Right hindlimb (tissue), 1 donor: ENCODE results near the gene IDS.
A peak's percentile ranks its signal among the peaks of the same experiment; 100 is the strongest.
"Not testable (repeated sequence)": the region's sequence is repeated elsewhere in the genome, so short reads cannot be mapped to it uniquely, and the experiment has no call there.

Experiments
- DNase-seq: peaks from one replicate; pipeline ENCODE4 v3.0.0-alpha.2; 2018

The IDS gene

DNA sequence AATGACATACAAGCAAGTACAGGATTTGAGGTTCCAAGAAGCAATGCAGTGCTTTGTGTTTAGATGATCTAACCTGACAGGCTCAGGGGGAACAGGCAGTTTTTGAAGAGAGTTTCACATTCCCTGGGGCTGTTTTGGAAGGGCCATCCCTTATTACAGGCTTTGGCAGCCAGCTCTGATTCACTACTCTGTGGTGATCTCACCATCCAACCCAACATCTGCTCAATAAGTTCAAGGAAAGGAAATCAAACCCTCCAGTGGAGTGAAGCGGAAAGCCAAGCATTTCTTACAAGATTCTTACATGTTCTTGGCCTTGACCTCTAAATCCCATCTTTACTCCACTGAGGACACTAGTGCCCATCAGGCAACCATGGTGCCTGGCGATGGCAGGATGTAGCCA is 7.5 kb downstream of the IDS start:
- no peak for DNase-seq

DNA sequence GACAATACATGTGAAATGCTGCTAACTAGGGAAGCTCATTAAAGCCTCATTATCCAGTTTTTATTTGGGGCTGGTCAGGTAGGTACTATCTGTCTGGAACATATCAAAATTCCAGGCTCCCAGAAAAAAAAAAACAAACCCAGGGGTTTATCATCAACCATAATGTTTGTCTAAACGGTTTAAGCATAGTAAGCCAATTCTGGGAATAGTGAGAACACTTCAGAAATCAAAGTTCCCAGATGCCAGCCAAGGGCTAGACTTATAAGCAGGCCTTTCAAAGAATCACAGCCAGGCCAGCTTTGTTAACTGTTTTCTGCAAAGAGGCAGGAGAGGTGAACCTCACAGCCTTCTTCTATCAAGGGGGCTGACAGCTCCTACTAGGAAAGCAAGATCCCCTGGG is 8.1 kb downstream of the IDS start:
- no peak for DNase-seq

DNA sequence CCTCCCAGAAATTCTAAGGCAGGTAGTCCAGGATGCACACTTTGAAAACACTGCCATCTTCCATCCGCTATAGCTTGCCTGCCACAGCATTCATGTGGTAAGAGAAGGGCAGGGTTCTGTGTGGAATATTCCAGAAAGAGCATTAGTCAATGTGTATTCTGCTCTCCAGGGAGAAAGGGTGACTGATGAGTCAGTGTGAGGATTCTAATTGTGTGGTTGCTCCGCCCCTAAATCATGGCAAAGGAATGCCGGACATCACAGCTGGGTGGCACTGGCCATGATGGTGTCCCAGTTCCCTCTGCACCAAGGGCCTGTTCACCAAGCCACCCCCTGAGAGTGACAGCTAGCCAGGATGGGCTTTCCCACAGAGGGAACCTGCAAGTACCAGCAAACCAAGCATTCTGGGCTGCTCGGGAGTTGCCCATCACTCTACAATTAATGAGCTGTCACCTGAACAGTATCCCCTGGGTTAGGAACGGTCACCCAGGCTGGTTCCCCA is 9.5 kb downstream of the IDS start:
- DNase-seq: no peak

DNA sequence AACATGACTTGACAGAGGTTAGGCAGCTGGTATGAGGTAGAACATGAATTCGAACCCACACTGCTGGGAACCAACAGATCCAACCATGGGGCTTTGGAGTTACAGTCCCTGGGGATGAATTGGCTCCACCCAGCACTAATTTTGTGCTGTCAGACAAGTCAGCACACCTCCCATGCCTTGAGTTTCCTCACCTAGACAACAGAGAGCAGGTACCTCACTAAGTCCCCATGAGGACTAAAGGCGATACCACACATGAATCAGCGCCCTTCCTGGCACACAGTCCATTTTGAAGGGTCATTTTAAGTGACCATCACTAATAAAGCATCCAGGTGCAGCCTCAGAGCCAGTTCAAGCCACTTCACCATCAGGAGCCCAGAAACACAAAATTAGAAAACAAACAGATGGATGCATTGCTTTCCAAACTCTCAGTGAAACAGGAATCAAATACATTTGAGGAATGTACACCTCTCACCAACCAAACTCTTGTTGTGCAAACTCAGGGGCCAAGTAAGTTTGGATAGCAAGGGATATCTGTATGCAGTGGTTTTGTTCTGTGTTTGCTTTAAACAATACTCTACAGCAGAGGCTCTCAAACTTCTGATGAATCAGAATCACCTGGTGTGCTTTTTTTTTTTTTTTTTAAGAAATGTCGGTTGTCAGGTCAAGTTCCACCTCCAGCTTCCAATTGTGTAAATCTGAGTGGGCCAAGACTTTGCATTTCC is 10.1 kb downstream of the IDS start:
- no peak for DNase-seq

DNA sequence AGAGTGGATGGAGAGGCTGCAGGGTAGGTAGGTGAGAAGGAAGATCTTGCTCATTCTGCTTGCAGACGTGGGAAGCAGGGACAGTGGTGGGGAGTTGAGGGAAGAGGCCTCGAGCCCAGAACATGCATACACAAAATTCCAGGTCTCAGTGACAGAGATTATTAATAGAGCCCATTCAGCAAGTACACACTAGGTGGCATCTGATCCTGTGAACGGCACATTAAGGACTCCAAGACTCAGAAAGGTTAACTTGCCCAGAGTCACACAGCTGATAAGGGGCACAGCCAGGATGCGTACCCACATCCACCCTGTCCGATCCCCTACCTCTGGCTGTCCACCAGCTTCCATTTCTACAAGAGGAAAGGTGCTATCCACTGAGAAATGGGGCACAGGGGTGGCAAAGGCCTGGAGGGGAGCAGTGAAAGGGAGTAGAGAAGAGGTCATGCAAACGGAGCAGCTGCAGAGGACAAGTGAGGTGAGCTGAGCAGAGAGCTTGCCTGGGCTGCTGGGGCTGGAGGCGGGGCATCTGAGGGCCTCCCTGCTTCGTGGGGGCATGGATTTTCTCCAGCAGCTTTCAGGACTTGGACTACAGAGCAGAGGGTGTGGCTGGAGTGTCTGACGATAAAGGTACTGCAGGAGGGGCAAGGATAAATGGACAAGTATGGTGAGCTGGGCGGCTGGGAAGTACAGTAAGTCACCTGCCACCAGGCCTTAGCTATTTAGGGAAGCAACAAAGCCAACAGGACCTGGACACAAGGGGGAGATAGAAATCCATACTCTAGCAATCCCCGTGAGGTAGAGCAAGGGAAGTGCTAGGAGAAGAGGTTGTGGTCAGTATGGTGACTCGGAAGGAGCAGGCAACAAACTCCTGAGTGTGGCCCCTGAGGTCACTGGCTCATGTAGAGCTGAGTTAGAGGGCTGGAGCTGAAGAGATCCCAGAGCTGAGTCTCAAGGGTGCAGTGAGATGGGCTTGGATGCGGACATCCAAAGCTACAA is 11.2 kb downstream of the IDS start:
- DNase-seq: no peak

DNA sequence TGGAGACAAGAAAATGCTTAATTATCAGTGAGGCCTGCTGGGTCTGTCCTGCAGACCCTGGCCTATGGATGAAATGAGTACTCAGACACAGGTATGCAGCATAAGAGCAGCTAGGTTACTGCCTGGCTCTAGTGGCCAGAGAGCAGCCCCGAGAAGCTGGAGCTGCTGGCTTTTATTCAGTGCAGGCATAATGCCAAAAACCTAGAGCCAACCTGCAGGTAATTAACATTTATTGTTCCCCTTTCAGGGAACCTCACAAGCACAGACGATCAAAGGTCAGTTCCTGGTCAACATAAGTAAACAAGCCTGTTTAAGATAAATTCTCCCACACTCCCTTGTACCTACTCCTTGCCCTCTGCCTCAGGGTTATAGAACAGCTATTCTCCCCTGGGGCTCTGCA is 13.3 kb downstream of the IDS start:
- DNase-seq: no peak

DNA sequence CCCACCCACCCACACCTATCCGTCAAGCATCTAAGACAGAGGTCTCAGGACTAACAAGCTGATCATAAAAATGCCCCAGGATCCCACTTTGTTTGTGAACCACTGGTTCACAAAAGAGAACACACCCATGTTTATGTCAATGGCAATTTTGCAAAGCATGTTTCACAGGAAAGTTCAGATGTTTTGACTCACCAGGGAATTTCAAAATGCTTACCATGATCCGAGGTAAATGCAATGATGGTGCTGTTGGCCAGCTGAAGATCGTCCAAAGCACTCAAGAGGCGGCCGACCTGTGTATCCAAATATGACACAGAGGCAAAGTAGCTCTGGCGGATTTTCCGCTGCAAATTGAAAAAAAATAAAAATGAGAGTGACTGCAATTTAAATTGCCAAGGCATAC is 15.0 kb downstream of the IDS start:
- no peak for DNase-seq

DNA sequence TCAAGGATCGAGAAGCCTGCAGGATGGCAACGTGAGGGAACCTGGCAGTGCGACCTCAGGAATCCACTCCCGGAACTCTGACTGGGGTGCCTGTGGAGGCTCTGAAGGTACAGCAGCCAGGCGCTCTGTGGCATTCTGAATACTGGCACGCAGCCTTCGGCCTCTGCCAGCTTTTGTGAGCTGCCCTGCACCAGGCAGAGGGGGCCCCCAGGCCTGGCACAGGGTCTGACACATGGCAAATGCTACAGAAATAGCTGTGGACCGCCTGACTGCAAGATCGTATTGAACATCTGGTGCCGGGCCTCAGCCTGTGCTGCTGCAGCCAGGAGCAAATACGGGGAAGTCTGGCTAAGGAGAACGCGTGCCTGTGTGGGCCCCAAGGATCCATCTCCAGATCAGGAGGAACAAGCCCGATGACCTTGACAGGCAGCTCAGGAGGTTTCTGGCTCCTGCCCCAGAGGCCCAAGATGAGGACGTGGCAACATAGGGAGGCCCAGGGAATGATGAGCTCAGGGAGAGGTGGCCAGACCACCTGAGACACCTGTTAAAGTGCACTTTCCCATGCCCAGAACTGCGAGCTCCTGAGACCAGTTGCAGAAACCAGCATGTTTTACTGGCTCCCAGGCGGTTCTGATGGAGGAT is 16.6 kb downstream of the IDS start:
- DNase-seq: not testable (repeated sequence)

DNA sequence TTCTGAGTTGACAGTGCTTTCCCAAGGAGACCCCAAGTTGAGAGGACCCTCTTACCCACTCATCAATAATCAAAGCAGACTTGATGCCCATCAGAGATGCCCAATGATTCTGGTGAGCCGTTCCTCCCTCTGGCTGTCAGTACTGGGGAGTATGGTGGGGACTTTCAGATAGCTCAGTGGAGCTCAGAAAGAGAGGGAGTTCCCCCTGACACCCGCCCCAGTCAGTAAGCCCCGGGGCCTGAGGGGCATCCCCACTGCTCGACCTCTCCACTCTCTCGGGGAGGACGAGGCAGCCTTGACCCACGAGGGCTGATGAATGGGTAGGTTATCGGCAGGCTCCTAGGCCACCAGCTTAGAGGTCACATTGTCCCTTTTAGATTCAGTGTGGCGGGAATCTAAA is 17.1 kb downstream of the IDS start:
- DNase-seq: not testable (repeated sequence)

DNA sequence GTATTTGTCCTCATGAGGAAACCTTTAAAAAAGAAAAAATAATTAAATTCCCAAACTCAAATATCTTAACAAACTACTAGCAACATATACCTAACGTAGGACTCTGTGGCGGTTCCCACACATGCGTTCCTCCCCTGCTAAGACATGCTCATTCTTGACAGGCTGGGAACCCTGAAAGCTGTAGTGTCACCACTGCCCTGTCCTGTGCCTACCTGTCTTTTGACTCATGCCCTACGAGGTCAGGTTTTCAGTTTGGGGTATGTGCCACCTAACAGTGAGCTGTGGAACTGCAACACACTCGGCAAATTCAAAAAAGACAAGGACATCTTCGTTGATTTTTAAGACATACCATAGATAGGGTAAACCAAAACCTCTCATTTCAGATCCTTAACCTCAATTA is 17.8 kb downstream of the IDS start:
- DNase-seq: no peak

DNA sequence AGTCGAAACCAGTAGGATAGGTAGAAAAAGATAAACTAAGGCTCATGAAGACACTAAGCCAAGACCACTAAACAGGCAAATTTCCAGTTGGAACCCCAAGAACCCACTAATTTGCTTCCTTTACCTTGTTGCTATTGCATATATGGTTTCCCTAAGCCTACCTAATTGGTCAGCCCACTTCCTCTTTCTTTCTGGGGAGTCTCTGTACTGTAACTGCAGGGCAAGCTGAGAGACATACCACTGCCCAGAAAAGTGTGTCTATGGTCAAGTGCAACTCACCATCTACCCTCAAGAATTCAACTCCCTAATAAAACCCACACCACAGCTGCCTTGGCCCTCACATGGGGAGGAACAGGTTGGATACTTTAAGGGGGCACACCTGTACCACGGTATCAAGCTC is 28.6 kb downstream of the IDS start:
- DNase-seq: no peak

DNA sequence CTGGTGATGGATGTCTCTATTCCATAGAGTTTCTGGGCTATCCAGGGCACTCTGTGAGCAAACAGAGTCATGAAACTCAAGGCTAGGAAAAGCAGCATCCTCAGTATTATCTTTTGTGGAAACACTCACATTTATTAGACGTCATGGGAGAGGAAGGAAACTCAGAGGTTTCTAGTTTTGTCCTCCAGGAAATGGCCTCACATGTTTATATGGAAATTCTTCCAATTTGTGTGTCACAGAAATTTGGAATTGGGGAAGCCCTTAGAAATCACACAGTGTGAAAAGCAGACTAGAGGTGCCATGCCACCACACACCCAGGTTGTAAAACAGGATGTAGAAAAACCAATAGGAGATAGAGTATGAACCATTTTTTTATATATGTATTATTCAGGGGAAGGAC is 31.1 kb downstream of the IDS start:
- DNase-seq: no peak

DNA sequence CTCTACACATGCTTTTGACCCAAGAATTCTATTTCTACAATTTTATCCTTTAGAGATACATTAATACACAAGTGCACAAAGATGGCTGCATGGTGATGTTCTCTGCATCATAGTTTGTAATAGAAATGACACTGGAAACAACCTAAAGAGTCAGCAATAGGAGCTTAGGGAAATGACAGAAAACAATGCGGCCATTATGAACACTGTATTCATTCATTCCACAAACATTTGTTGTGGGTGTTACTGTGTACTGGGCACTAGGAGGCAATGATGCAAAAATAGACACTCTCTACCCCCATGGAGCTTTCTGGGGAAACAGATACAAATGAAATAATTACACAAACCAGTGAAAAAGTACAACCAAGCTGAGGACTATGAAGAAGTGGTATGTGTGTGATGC is 32.0 kb downstream of the IDS start:
- DNase-seq: no peak

DNA sequence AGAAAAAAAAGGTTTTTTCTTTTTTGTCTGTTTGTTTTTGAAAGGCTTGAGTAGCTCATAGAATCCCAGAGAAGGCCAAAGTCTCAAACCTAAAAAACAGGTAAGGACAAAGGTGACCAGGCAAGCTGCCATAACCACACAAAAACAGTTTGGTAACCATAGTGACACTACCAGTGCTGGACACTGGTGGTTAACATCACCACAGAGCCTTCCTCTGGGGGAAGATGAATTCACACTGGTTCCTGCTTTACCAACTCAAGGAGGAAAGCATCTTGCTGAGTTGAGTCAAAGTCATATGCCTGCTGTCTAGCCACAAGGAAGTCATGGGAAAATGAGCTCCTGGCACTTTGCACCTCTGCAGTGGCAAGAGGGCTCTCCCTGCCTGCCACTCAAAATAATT is 32.5 kb downstream of the IDS start:
- no peak for DNase-seq

DNA sequence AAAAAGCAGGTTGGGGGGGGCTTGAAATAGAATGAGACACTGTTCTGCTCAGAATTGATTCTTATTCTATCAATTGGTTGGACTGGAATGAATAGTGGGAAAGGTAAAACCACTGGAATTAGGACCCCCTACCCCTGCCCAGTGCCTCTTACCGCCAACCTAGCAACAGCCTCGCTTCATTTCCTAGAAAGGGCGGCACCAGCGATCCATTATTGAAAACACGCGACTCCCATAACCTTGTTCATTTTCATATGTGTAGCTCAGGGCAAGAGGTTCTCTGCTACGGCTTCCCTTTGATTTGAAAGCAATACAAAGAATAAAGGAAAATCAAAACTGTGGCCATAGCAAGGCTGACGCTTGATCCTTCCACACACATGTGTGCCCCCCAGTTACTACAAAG is 33.7 kb downstream of the IDS start:
- DNase-seq: no peak

DNA sequence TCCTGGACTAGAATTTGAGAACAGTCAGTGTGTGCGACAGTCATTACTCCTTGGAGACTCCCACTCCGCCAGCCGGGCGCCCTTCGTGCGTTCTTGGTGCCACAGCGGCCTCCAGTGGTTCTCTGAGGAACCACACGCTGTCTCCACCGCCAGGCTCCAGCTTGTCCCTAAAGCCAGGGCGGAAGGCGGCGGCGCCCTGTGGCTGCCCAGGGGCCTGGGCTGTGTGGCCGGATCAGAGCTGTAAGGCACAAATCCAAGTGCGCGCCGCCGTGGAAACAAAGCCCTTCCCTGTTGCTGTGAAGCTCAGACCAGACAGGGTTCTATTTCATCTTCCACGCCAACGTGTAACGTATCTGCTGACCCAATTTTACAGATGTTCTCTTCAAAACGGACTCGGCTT is 34.2 kb downstream of the IDS start:
- peak; percentile 82 for DNase-seq

DNA sequence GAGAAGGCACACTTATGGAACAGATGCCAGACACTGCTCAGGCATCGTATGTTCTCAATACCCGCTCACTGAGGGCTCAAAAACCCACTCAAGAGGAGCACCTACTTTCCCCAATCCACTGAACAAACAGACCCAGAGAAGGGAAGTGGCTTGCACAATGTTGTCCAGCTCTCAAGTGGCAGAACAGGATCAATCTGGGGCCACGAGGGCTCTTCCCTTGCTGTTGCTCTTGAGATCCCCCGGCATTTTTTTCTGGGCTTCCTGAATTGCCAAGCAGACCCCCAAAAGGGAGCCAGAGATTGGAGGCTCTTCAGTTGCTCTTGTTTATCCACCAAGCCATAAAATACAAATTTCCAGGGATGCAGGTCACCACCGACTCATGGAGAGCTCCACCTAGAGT is 35.7 kb downstream of the IDS start:
- DNase-seq: no peak

DNA sequence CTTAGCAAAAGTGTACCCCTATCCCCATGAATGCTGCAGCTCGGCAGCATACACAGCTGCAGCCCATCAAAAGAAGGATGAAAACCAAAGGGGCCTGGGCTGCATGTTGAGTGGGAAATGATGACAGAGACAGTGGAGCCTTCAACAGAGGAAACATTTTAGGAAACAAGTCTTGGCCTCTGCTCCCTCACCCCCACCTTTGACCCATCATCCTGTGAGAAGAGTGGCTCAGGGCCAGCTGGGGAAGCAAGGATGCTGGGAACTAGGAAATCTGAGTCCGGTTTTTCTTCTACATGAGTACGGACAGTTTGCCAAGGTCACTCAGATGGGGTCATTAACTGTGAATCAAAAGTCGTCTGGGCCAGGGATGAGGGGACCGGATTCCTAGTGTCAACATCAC is 37.2 kb downstream of the IDS start:
- DNase-seq: no peak

DNA sequence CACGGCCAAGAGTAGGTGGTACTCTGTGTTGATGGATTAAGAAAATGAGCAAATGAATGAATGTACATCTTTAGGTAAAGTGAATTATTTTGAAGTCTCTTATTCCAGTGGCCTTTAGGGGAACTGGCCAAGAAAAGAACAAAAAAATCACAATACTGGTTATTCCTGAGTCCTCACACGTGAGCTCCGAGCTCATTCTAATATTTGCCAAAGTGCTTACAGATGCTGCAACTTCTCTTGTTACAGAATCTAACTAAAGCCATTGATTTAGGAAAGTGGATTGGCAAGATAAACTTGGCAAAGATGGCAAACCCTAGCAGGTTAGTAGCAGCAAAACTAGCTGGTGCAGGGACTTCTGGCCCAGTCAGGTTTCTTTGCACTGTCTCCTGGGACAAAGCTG is 37.6 kb downstream of the IDS start:
- DNase-seq: no peak

DNA sequence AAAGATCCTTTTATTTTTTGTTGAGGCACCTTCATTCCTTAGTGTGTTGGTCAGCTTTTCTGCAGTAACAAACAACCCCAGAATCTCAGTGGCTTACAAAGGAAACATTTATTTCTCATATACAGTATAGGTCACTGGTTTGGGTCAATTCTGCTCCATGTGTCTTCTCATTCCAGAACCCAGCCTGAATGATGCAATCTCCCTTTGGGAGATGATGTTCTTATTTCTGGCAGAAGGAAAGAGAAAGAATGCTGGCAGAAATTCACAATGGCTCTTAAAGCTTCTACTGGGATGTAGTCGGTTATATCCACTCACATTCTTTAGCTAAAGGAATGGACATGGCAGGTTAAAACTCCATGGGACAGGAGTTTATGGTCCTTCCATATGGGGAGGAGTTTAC is 42.3 kb downstream of the IDS start:
- no peak for DNase-seq

DNA sequence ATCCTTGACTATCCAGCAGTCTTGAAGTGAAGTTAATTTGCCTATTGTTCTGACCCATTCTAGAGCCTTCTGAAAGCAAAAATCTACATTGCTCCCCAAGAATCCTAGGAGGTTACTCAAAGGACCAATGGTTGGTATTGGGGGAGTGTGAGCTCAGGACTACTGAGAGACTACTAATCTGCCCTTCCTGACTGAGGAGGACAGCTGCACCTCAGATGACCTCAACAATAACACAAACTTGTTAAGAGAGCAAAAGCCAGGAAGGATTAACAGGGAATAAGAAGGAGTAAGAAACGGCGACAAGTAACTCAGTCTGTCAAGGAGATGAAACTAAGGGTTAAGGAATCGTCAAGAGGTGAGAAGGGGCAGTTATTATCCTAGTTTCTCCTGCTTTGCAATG is 43.4 kb downstream of the IDS start:
- DNase-seq: no peak

DNA sequence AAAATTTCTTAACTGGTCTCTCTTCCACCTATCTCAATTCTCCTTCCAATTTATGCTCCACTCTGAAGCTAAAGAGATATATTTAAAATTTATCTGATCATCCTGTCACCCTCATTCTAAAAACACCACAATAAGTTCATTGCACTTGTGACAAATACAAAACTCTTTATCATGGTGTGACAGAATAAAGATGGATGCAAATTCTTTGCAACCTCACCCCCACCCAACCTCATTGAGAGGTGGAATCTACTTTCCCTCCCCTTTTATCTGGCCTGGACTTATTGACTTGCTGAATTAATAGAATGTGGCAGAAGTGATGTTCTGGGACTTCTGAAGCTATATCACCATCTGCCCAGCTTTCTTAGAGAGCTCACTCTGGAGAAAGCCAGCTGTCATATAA is 46.5 kb downstream of the IDS start:
- DNase-seq: no peak

DNA sequence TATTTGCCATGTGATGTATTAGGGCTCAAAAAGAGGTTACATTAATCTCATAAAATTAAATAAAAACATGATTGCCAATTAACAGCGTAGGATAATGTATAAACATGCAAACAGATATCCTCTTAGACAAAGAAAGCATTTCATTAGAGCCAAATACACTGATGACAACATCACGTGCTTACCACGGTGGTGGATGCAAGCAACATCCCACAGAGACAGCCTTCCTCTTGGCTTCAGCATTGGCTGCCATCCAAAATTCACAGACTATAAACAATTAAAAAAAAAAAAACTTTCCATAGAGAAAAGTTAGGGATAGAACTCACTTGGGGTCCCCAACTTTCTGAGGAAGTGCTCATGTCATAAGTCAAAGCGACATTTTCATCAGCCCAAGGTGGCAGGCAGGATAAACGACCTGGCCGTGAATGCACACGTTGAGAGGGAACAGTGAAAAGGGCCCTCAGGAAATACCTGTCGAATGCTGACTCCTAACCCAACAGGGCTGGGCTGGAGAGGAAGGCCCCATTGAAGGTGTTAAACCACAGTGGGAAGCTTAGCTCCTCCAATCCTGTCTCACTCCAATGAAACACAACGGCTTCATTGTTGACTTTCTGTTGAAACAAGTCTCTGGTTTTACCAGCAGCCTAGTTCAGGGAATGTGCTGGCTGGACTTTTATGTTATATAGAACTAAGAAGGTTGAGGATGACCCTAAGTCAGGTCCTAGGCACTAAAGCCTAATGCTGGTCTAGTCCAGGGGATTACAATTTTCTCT is 48.4 kb downstream of the IDS start:
- DNase-seq: no peak
